HS-5 (cell line): Measurements from ENCODE around the gene BCL2L12.

Source experiments
- DNase-seq: peaks from one replicate; pipeline ENCODE4 v3.0.0-alpha.2; 2012; ENCODE audit warnings: low read depth

The BCL2L12 gene

DNA sequence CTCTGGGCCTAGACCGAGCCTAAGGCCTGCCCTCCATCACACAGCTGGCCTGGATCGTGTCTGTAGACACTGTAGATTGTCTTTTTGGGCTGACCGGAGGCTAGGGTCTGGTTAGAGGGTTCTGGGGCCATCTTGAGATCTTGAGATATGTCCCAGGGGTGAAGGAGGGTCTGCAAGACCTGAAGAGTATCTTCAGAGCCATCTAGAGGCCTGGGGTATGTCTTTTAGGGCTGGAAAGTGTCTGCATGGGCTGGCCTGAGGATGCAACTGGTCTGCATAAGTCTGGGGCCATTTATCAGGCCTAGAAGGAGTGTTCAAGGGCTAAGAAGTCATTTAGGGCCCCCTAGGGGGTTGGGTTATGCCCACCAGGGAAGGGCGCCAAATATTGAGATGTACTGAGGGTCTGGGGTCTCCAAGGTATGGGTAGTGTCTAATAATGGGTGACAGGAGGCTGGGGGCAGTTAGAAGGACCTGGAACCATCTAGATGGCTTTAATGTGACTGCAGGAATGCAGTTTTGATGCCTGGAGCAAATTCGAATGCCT lies 23.2 kb upstream of the BCL2L12 start:
- DNase-seq, result no peak

DNA sequence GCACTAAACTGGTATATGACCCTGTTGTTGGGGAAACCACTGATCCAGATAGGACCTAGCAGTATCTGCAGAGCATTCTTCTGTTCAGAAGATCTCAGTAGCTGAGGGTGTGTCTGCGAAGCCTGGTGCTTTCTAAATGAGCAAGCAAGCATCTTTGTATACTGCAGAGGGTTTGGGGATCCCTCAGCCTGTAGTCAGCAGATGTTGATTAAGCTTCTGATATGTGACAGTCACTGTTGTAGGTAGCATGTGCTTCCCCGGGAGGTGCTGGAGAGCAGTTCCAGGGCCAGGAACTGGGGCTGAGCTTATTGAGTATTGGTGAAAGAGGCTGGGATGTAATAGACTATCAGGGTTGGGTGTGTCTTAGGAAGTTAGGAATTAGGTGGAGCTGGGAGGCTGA lies 22.3 kb upstream of the BCL2L12 start:
- no peak for DNase-seq

DNA sequence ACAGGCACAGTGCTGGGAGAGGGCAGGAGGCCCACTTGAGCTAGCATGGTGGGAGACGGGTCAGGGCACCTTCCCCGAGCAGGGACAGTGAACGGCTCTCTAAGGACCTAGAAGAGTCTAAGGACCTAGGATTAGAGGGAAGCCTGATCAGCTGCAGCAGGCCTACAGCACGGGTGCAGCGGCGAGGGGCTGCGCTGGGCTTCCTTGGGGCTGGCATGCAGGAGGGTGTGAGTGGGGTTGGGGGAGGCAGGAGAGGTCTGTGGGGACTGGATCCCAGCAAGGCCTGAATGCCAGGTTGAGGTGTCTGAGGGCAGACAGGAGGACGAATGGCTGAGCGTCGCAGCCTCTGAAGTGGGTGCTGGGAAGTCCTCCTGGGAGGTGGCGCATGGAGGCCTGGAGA lies 20.1 kb upstream of the BCL2L12 start:
- no peak for DNase-seq

DNA sequence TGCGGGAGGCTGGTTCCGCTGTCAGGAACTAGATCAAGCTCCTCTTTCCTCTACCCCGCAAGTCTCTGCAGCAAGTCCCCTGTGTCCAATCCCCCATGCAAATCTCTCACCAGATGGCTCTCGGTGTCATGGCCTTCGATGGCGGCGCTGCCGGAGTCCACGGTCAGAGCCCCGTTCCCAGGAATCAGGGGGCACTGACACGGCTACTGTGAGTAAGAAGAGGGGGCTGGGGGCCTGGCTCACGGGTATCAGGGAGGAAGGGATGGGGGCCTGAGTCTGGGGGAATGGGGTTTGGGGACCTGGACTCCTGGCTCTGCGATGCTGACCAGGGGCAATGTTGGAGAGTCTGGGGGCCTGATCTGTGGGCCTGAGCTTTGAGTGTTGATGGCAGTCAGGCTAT lies 19.7 kb upstream of the BCL2L12 start:
- DNase-seq, result no peak

DNA sequence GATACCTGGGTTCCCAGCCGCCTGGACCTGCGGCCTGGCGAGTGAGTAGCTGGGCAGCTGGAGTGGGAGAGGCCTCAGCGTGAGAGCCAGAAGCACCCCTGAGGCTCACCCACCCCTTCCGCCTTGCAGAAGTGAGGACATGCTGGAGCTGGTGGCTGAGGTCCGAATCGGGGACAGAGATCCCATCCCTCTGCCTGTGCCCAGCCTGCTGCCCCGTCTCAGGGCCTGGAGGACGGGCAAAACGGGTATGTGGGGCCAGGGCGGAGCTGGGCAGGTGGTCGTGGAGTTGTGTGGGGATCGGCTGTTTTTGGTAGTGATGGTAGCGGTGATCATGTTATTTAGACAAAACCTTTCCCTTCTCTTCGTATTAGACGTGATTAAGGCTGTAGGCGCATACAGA lies 19.1 kb upstream of the BCL2L12 start:
- DNase-seq, result no peak

DNA sequence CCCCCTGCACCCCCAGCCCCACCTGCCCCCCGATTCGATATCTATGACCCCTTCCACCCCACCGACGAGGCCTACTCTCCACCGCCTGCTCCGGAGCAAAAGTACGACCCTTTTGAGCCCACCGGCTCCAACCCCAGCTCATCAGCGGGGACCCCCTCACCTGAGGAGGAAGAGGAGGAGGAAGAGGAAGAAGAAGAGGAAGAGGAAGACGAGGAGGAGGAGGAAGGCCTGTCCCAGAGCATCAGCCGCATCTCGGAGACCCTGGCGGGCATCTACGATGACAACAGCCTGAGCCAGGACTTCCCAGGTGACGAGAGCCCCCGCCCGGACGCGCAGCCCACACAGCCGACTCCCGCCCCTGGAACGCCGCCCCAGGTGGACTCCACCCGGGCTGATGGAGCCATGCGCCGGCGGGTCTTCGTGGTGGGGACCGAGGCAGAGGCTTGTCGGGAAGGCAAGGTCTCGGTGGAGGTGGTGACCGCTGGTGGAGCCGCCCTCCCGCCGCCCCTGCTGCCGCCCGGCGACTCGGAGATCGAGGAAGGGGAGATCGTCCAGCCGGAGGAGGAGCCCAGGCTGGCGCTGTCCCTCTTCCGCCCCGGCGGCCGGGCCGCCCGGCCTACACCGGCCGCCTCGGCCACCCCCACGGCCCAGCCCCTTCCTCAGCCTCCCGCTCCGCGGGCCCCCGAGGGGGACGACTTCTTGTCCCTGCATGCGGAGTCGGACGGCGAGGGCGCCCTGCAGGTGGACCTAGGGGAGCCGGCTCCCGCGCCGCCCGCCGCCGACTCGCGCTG lies 14.5 kb upstream of the BCL2L12 start:
- no peak for DNase-seq

DNA sequence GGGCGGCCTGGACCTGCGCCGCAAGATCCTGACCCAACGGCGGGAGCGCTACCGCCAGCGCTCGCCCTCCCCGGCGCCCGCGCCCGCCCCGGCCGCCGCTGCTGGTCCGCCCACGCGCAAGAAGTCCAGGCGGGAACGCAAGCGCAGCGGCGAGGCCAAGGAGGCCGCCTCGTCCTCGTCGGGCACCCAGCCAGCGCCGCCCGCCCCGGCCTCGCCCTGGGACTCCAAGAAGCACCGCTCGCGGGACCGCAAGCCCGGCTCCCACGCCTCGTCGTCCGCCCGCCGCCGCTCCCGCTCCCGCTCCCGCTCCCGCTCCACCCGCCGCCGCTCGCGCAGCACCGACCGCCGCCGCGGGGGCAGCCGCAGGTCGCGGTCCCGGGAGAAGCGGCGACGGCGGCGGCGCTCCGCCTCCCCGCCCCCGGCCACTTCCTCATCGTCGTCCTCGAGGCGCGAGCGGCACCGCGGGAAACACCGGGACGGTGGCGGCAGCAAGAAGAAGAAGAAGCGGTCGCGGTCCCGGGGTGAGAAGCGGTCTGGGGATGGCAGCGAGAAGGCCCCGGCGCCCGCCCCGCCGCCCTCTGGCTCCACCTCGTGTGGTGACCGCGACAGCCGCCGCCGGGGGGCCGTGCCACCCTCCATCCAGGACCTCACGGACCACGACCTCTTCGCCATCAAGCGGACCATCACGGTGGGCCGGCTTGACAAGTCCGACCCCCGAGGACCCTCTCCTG lies 13.7 kb upstream of the BCL2L12 start:
- no peak for DNase-seq

DNA sequence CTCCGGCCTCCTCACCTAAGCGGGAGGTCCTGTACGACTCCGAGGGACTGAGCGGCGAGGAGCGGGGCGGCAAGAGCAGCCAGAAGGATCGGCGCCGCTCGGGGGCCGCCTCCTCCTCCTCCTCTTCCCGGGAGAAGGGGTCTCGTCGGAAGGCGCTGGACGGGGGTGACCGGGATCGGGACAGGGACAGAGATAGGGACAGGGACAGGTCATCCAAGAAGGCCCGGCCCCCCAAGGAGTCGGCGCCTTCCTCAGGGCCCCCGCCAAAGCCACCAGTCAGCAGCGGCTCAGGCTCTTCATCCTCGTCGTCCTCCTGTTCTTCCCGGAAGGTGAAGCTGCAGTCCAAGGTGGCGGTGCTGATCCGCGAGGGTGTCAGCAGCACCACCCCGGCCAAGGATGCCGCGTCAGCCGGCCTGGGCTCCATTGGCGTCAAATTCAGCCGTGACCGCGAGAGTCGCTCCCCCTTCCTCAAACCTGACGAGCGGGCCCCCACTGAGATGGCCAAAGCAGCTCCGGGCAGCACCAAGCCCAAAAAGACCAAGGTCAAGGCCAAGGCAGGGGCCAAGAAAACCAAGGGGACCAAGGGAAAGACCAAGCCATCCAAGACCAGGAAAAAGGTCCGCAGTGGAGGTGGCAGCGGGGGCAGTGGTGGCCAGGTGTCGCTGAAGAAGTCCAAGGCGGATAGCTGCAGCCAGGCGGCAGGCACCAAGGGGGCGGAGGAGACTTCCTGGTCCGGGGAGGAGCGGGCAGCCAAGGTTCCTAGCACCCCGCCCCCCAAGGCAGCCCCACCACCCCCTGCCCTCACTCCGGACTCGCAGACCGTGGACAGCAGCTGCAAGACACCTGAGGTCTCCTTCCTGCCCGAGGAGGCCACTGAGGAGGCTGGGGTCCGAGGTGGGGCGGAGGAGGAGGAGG lies 12.9 kb upstream of the BCL2L12 start:
- DNase-seq, result no peak

DNA sequence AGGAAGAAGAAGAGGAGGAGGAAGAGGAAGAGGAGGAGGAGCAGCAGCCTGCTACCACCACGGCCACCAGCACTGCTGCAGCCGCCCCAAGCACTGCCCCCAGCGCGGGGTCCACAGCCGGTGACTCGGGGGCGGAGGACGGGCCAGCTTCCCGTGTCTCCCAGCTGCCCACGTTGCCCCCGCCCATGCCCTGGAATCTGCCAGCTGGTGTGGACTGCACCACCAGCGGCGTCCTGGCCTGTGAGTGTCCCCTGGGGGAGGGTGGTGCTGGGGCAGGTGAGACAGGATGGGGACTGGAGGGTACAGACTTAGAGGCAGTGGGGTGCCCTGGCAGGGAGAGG lies 12.3 kb upstream of the BCL2L12 start:
- DNase-seq, result no peak

DNA sequence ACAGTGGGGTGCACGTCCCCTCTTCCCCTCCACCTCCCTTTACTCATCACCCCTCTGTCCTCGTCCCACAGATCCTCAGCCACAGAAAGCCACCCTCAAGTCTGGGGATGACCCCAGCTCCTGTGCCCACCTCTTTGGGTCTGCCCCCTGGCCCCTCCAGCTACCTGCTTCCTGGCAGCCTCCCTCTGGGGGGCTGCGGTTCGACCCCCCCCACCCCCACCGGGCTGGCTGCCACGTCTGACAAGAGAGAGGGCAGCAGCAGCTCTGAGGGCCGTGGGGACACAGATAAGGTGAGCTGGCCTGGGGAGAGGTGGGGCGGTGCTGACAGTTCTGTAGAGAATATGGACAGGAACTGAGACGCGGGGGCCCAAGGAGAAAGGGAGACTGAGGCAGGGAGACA lies 11.2 kb upstream of the BCL2L12 start:
- DNase-seq, result no peak

DNA sequence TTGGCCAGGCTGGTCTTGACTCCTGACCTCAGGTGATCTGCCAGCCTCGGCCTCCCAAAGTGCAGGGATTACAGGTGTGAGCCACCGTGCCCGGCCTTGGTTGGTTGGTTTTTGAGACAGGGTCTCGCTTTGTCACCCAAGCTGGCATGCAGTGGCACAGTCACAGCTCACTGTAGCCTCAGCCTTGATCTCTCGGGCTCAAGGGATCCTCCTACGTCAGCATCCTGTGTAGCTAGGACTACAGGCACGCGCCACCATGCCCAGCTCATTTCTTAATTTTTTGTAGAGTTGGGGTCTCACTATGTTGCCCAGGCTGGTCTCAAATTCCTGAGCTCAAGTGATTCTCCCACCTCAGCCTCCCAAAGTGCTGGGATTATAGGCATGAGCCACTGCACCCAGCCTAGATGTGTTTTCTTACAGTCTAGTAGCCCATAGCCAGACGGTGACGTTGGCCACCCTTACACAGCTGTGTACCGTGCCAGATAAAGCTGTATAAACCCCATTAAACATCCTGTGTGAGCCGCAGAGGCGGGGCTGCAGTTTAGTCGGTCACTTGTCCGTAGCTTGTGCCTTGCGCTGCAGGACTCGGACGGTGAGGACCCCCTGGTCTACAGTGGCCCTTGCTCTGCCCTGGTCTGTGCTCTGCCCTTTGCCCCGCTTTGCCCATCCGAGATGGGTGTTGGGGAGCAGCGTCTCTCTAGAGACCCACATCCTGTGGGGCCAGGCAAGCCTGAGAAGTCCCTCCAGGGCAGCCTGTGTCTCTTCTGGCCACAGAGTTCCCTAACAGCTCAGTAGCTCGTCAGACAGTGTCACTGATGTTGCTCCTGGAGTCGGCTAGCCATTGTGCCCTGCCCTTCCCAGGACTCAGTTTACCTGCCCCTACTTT lies 9.9 kb upstream of the BCL2L12 start:
- no peak for DNase-seq

DNA sequence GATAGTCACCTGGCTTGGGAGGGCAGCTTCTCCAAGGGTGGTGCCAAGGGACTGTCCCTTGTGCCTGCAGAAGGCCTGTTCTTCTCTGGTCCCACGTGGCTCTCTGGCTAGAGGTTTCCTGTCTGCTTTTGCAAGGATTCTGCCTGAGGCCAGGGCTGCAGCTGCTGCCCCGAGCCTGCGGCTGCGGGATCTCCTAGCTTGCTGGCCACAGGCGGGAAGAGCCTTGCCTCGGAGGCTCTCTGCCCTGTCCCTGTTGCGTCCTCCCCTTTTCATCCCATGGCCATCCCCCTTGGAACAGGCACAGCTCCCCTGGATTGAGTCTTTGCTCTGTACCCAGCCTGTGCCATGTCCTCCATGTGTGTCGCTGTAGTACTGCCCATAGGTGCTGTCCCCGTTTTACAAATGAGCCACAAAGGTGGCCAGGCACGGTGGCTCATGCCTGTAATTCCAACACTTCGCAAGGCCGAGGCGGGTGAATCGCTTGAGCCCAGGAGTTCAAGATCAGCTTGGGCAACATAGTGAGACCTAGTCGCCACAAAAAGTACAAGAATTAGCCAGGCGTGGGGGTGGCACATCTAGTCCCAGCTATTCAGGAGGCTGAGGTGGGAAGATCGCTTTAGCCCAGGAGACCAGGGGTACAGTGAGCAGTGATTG lies 9.2 kb upstream of the BCL2L12 start:
- no peak for DNase-seq

DNA sequence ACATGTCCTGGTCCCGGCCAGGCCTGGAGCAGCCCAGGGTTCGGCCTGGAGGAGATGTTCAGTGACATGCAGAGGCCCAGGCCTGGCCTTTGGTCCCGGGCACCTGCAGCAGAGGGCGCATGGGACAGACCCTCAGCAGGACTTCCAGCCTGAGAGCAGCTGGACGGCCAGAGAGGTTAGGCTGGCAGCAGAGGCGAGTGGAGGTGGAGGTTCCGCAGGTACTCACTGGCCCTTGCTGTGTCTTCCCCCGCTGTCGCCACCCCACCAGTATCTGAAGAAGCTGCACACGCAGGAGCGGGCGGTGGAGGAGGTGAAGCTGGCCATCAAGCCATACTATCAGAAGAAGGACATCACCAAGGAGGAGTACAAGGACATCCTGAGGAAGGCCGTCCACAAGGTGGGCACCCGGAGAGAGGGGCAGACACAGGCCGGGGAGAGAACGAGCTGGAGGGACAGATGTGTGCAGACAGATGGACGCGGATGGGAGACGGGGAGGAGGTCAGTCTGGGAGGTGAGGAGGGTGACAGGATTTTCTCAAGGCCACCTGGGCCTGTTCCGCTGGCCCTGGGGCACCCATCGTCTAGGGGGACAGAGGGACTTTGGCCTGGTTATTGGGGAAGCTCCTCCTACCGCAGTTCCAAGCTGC lies 8.1 kb upstream of the BCL2L12 start:
- DNase-seq, result no peak

DNA sequence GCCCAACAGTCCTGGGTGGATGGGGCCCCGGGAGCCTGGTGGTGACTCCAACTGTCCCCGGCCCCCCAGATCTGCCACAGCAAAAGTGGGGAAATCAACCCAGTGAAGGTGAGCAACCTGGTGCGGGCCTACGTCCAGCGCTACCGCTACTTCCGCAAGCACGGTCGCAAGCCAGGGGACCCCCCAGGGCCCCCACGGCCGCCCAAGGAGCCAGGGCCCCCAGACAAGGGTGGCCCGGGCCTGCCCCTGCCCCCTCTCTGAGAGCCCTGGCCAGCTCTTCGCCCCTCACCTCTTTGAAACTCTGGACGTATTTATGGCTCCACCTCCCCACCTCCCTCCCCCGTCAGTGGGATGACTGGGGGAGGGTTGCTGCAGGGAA lies 7.6 kb upstream of the BCL2L12 start:
- DNase-seq, result no peak

DNA sequence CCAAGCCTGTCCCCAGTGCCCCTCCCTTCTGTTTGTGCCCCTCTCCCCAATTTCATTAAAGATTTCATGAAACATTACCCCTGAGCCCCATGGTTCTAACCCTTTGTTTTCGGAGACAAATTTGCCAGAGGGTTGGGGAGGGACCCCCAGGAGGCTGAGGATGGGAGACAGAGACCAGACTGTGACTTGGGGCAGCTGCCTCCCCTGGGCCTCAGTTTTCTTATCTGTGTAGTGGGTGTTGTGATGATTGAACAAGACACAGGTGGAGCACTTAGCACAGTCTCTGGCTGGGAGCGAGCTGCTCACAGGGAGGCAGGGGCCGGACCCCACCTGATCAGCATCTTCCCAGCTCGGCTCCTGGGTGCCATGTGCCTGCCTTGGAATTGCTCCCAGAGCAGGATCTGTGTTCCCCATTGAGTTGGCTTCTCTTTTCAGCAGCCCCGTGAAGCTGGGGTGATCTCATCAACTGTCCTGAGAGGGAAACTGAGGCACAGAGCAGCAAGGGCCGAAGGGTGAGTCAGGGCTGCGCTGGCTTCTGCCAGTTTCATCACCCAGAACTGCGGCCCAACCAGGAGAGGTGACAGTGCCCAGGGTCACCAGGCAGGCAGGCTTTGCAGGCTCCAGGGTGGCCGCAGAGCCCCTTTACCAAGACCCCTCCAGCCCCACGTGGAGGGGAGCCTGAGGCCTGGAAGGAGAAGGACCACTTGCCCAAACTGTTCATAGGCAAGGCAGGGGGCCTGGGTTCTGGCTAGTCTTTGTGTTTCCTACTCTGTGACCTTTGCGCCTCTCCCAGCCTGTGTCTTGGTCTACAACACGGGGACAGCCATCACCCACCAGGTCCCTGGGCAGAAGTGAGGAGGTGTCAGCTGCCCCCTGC lies 6.9 kb upstream of the BCL2L12 start:
- no peak for DNase-seq

DNA sequence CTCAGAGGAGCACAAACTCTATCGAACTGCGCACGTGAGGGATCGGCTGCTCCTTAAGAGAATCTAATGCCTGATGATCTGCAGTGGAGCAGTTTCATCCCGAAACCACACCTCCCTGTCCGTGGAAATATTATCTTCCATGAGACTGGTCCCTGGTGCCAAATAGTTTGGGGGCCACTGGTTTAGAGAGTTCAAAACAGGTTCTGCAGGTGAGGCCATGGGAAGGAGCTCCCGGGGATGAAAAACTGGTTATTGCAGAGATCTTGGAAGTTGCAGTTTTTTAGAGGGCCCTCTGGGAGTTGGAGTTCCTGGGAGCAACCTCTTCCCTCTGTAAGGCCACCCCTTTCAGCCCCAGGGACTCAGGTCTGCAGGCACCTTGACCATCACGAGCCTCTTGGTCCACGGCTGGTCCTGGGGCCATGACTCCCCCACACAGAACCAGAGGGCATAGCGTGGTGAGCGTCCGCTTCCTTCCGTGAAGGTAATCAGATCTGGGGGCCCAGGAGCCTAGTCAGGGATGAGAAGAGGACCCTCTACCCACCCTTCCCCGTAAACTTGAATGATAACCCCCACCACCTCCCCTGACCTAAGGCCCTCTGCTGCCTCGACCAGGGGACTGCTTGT lies 5.3 kb upstream of the BCL2L12 start:
- no peak for DNase-seq

DNA sequence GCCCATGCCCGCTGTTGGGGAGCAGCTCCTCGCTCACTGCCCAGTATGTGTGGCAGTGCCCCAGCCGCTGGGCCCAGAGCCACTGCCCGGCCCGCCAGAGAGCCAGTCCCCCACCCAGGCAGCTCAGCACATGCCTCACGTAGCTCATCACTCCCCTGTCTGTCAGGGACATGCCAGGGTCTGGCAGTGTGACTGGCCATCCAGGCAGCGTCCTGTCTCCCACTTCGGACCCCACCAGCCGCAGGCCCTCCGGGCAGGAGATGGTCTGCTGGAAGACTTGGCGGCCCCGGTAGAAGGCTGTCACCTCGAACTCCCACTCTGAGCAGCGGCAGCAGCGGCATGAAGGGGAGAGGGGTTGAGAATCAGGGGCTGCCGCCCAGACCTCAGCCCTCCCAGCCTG lies 3.7 kb upstream of the BCL2L12 start:
- DNase-seq, result no peak

DNA sequence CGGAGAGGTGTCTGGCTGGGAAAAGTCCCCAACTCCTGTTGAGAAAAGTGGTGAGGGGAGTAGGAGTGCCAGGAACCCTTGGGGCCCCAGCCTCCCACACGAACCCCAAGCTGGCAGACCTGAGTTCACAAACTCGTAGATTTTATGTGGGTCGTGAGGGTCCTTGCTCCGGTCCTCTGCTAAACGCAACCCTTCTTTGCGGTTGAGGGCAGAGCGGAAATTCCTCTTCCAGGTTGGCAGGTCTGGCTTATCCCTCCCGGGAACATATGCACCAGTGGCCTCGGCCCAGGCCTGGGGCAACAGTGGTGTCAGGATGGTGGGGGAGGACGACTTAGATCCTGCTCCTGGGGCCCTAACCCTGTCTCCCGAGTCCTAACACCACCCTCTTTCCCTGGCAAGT lies 2.5 kb upstream of the BCL2L12 start:
- DNase-seq, result no peak
